ENCODE data around the gene JAML. TPM values are rescaled to one million over a fixed set of nuclear protein-coding genes. Genes with fewer than 3 reads are reported as not detected.

JAML gene, protein sequence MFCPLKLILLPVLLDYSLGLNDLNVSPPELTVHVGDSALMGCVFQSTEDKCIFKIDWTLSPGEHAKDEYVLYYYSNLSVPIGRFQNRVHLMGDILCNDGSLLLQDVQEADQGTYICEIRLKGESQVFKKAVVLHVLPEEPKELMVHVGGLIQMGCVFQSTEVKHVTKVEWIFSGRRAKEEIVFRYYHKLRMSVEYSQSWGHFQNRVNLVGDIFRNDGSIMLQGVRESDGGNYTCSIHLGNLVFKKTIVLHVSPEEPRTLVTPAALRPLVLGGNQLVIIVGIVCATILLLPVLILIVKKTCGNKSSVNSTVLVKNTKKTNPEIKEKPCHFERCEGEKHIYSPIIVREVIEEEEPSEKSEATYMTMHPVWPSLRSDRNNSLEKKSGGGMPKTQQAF
- total RNA-seq, result not detected in 2 replicates

DNA sequence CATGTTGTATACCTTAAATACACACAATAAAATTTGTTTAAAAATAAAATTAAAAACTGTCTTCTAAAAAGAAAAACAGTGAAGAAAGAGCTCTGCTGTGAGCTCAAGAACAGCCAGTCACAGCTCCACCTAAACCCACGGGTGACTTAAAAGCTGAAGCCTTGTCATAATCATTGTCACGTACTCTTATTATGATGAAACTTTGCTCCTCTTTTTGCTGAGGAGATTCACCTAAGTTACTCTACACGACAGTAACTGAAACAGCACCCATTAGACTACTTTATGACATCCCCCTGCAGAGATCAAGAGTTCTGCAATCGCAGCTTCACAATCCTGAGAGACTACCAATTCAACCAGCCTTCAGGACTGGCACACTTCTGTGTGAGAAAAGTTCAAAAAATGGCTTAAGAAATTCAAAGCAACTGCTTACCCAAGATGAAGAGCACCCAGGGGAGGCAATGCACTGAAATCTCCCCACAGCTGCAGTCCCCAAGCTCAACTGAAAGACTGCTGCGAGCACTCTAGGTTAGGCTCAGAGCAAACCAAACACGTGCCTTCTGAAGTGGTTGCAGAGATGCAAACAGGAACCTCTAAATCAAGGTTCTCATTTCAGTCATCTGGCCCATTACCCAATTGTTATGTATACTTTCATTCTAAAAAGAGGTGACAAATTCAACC is at the start of gene JAML:
Gene JAML (minus strand): TSS at position 501 of the 678 bp plus-strand sequence. CDS start 10,145 bp downstream, outside the sequence.
- no peak within 1 kb of the TSS for H3K4me3 ChIP-seq (ENCODE audit: low read depth, low read length)
- no peak for DNase-seq (ENCODE audit: low read depth)
- TF ChIP-seq, protein P1, sequence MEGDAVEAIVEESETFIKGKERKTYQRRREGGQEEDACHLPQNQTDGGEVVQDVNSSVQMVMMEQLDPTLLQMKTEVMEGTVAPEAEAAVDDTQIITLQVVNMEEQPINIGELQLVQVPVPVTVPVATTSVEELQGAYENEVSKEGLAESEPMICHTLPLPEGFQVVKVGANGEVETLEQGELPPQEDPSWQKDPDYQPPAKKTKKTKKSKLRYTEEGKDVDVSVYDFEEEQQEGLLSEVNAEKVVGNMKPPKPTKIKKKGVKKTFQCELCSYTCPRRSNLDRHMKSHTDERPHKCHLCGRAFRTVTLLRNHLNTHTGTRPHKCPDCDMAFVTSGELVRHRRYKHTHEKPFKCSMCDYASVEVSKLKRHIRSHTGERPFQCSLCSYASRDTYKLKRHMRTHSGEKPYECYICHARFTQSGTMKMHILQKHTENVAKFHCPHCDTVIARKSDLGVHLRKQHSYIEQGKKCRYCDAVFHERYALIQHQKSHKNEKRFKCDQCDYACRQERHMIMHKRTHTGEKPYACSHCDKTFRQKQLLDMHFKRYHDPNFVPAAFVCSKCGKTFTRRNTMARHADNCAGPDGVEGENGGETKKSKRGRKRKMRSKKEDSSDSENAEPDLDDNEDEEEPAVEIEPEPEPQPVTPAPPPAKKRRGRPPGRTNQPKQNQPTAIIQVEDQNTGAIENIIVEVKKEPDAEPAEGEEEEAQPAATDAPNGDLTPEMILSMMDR (IDR thresholded peaks at IDR 0.05; ENCODE audit: insufficient read depth, low read depth, low read length), result no peak

DNA sequence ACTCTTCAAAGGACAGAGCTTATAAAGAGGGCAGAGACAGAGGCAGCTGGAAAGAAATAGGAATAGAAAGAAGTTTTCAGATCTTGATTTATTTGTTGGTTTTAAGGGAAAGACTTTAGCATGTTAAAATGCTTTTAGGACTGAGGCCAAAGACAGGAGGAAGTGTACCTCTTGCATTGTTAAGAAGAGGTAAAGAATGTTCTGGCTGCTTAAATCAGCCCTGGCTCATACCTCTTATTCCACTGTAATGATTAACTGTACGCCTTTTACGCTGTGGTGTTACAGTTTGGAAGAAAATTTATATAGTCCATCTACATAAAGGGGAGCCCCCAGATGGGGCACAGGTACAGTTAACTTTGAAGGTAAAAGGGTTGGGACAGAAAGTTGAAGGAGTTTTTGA is 49.4 kb upstream of the JAML start:
- TF ChIP-seq, protein P1 (IDR thresholded peaks at IDR 0.05; ENCODE audit: insufficient read depth, low read depth, low read length), result no peak

DNA sequence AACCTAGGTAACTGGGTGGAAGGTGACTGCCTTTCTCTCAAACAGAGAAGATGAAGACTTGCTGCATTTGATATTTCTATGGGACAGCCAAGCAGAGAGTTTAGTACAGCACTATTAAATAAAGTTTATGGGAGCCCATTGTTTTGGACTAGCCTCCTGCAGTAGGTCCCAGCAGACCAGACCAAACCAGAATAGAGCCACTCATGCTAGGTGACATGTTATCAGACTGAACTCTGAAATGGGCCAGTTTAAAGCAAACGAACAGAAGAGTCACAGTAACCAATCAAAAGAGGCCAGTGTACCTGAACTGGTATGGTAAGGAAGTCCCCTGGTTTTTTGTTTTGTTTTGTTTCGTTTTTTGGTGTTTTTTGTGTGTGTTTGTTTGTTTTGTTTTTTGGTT is 47.2 kb upstream of the JAML start:
- DNase-seq (ENCODE audit: low read depth), result no peak
- TF ChIP-seq, protein P1 (IDR thresholded peaks at IDR 0.05; ENCODE audit: insufficient read depth, low read depth, low read length), result no peak
- H3K4me3 ChIP-seq (ENCODE audit: low read depth, low read length), result no peak overlapping the region

More for the DNA sequence above, 49.4 kb upstream of the JAML start:
- no peak for DNase-seq (ENCODE audit: low read depth)
- no peak overlapping the region for H3K4me3 ChIP-seq (ENCODE audit: low read depth, low read length)

- DNase-seq (ENCODE audit: low read depth), result no peak
- H3K4me3 ChIP-seq (ENCODE audit: low read depth, low read length), result no peak overlapping the region
- TF ChIP-seq, protein P1 (IDR thresholded peaks at IDR 0.05; ENCODE audit: insufficient read depth, low read depth, low read length), result no peak
These were observed 42.7 kb upstream of the JAML start for GRCh38 chr11:118267486-118267885.

DNA sequence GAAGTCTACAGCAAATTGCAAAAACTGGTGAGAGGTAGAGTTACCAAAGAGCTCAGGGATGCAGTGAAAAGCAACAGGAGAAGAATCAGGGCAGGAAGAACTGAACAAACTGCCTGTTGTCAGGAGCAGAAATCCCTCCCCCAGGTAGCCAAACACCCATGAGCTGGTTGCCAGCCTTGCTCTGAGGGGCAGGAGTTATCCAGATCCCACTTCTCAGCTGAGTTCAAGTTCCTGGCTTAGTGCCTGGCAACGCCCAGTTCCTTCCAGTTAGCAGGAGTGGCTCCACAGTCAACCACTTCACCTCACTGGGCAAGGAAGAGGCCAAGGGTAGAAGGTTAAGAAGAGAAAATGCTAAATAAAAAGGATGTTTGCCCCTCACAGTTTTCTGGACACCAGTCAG is 41.1 kb upstream of the JAML start:
- no peak for DNase-seq (ENCODE audit: low read depth)
- H3K4me3 ChIP-seq (ENCODE audit: low read depth, low read length), result no peak overlapping the region
- TF ChIP-seq, protein P1 (IDR thresholded peaks at IDR 0.05; ENCODE audit: insufficient read depth, low read depth, low read length), result no peak

DNA sequence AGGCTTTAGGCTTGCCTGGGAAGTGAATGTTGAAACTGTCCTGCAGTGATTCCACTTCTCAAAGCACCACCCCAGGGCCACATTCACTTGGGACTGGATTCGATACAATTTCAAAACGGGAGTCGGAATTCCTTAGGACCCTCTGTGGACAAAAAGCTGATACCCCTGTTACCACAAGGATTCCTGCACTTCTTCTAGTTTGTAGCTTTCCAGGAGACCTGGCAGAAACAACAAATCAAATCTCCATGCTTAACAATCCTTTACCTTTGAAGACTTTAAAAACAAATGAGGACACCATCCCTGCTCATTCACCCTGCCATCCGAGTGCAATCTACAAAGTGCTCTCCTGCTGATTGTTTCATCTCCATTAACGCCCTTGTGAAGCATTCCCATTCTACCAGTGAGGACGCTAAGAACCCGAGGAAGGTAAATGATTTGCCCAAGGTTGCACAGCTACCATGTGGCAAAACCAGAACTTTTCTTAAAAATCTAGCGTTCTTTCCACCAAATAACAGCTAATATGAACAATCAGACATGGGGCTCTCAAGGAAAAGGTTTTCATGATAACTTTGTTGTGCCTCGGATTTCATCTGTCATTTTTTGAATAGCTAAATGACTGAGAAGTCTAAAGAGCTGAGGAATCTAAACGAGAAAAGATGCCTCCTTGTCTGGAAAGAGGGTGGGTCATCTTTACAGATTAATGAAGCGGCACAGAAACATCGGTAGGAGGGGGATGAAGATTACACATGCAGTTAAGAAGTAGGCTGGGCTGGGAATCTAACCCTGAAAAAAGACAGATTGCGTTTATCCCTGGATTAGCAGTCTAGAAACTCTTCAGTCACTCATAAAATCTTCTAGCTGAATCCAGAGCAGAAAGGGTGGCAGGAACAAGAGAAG is 40.0 kb upstream of the JAML start:
- no peak for DNase-seq (ENCODE audit: low read depth)
- TF ChIP-seq, protein P1 (IDR thresholded peaks at IDR 0.05; ENCODE audit: insufficient read depth, low read depth, low read length), result no peak
- H3K4me3 ChIP-seq (ENCODE audit: low read depth, low read length), result no peak overlapping the region

All from fibroblast of villous mesenchyme (primary cell).